Femur (tissue), 1 donor: ENCODE data around the gene PTGR3.

Experiments
- DNase-seq: peaks from one replicate; pipeline ENCODE4 v3.0.0-alpha.2; 2017

PTGR3 gene

DNA sequence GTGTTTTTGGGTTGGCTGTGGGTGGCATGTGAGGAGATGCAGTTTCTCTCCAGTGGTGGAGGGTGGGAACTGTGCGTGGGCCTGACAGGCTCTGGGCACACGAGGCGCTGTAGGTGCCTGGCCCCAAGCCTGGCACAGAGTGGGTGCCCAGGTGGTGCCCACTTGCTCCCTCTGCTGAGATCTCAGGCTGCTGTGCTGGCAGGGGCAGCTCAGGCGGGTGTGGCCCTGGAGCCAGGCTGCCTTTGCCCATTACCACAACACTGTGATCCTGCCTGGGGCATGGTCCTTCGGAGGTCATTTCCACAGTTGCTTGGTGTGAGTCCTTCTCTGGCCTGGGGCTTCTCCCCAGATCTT lies 22.1 kb upstream of the PTGR3 start:
- DNase-seq, result no peak

DNA sequence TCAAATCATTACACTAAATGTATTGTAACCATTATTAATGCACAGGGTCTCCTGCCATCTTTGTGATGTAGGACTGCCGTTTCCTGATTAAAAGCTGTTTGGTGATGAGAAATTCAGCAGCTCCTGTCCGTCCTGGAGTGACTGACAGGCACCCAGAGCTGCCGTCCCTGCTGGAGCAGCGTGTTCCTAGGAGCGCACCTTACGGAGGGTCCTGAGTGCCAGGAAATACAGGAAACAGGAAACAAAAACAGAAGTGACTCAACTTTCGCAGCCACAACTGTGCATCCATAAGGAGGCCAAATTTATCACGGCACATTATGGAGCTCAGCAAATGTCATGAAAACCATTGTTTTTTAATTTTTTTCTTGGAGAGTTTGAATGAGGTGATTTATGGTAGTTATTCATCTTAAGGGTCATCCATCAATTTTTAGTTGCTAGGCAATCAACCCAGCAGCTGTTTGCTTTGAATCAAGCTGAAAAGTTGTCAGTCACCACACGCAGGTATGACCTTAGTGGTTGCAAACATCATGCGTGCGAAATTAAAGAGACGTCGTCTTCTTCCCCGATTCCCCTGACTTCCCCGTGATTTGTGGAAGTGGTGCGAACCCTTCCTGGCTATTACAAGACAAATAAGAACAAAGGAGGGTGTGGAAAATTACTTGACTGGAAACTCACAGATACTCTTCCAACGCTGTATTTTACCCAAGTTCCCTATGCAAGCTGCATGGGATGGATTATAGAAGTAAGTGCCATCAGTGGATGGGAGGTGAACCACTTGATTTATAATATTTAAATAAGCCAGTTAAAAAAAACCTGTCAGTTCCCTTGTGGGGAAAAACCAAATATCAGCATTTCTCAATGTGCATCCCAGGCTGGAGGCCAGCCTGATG lies 21.5 kb upstream of the PTGR3 start:
- no peak for DNase-seq

- DNase-seq, result no peak
Observed at GRCh38 chr18:75229437-75229836, 20.5 kb upstream of the PTGR3 start.

DNA sequence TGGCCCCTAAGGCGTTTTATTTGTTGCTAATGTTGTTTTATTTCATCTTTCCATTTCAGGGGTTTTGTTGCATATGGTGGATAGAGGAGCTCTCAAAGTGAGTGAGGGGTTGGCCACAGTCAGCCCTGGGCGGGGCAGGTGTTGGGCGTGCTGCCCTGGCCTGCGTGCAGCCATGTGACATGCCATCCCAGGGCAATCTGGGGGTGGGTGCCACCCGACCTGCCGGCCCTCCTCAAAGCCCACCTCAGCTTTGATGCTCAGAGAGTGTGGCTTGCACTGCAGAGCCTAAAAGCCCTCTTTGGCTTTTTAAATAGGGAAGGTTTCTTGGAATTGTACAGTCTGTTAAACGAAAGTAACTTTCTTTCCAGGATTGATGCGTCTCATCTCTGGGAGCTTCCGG lies 20.0 kb upstream of the PTGR3 start:
- no peak for DNase-seq

DNA sequence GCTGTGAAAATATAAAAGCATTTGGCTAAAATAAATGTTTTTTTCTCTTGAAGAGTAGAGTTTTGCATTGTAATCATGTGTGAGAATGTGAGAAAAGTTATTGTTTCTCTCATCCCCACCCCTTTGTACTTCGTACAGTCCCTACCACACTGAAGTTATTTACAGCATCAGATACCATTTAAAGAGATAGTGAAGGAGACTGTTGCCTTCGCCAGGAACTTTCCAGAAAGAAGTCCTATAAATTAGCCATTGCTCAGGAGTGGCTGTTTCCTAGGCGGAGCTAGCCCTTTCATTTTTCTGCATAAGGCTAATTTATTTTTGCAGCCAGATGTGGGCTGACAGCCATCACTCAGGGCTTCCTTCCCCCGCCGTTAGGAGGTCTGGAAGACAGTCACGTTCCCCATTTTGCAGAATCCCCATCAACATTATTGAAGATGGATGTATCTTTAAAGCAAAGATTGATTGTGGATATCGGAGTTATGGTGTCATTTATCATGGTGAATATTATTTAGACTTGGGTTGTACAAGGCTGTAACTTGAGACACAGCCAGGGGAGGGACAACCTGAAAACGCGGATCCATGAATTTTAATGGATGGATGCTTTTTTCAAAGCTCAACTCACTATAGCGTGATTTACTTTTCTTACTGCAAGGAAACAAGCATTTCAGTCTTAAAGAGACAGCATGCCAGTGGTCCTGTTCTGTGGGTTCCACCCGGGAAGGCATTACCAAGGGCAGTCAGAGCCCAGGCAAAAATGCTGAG lies 18.8 kb upstream of the PTGR3 start:
- no peak for DNase-seq

DNA sequence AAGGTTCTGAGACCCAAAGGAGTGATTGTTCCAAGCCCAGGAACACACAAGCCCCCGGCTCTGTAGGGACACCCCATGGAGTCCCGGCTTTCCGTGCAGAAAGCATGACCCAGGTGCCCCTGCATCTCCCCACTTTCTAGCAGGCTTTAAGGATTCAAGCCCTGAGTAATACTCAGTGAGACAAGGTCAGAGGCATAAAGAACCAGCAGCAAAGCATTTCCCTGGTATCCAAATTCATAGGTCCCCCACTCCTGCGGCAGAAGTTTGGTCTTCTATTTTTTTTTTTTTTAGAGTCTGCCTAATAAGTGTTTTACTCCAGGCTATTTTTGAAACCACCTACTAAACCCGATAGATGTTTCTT lies 18.0 kb upstream of the PTGR3 start:
- DNase-seq, result no peak

DNA sequence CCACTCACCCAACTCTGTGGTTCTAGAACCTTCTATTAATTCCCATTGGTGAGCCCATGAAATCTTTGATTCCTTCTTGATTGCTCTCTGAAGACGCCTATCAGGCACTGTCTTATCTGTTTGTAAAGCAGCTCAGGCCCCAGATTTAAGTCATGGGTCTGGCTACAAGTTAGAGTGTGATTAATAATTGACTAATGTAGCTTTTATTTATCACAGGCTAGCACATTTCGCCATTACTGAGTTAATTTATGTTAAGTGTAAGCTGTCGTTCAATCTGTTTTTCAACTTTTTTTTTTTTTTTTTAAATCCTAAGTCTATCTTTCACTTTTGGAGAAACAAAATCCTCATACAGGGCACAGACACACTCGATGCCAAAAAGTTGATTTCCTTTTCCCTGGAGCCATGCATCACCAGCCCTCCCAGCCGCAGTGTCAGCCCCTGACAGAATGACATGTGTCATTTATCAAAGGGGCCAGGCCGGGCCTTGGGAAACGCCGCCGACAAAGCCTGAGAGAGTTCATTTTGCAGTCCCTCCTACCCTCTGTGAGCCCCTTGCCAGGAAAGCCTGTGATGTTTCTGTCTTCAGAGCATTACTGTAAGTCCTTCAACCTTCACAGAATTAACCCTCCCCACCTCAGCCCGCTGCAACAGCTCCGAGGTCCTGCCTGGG lies 17.5 kb upstream of the PTGR3 start:
- DNase-seq, result no peak

- DNase-seq, result no peak
Observed at GRCh38 chr18:75223687-75224347, 14.9 kb upstream of the PTGR3 start.

- no peak for DNase-seq
Observed at GRCh38 chr18:75222407-75222806, 13.5 kb upstream of the PTGR3 start.

DNA sequence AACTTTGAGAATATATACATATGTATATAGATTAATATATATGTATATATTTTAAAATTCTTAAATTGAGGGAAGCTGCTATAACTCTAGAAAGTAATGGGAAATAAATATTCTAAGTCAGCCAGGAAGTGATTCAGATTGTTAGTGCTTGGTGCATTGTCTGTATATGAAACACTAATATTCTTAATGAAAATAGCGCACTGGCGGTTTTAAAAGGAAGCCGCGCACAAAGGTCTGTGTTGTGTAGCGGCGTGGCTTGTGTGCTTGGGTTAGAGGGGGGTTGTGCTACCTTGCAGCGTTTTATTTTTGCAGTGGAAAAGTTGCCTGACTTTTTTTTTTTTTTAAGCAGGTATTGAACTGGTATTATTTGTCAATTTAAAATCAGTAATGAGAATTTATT lies 13.0 kb upstream of the PTGR3 start:
- no peak for DNase-seq

GRCh38 chr18:75221397-75221796 lies 12.5 kb upstream of the PTGR3 start:
- no peak for DNase-seq

- no peak for DNase-seq
Observed at GRCh38 chr18:75220551-75221355, 11.8 kb upstream of the PTGR3 start.

GRCh38 chr18:75219745-75220375 lies 10.9 kb upstream of the PTGR3 start:
- DNase-seq, result no peak

DNA sequence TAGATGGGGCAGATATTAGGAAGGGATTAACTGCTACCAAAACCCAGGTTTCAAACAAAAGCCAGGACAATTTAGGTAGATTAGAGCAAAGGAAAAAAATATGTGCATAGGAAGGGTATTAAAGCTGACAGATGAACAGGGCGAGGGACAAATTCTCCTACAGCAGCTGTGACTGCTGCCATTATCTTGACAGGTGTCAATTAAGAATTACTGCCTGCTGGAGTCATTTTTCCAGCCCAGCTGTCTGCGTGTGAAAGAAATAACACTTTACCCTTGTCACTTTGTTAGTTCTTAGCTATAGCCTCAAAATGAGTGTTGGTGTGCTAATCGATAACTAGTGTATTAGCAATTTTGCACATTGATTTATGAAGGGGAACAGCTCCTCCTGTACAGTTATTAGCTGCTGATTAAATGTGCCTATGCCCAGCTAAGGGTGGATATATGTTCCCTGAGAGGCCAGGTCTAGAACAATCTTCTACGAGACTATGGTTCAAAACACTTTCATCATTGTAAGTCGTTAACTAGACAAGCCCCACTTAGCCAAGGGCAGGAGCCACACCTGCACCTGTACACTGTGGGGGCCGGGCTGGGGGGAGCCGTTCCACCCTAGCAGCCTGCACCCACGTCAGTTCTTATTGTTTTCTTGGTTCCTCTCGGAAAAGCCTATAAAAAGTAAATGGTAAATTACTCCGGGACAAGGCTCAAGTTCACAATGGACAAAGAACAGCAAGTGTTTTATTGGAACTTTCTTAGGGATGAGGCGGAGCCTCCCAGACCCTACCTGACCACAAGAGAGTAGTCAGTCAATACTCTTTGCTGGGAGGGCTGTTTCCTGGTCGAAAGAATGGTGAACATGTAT lies 9.4 kb upstream of the PTGR3 start:
- DNase-seq, result no peak

DNA sequence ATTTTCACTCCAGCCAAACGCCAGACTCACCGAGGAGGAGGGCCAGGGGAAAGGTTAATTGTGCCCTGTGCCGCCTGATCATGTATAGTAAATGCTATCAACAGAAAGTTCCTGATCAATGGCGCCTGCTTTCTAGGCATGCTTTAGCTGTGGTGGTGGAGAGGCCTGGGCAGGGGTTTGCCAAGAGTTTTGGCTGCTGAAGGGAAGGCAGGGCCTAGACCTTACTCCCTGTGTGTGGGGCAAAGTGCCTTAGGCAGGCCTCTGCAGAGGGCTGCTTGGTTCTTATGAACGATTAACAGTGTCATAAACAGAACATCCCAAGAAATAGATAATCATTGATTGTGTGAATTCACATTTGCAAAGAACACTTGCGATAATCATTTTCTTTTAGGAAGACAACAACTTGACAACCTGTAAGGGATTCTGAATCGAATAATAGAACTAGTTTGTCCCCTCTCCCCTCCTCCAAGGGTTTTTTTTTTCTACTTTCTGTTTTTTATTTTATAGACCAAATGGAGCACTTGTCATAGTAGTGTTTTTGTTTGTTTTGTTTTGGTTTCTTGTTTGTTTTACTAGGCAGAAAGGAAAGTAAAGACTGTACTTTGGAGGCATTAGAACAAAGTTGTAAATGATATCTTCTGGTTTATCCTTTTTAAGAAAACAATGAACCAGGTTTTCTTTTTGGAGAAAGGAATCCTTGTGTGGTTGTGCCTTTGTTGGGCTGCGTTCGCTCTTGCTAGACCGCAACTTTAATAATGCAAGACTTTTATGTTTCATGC lies 8.2 kb upstream of the PTGR3 start:
- no peak for DNase-seq

DNA sequence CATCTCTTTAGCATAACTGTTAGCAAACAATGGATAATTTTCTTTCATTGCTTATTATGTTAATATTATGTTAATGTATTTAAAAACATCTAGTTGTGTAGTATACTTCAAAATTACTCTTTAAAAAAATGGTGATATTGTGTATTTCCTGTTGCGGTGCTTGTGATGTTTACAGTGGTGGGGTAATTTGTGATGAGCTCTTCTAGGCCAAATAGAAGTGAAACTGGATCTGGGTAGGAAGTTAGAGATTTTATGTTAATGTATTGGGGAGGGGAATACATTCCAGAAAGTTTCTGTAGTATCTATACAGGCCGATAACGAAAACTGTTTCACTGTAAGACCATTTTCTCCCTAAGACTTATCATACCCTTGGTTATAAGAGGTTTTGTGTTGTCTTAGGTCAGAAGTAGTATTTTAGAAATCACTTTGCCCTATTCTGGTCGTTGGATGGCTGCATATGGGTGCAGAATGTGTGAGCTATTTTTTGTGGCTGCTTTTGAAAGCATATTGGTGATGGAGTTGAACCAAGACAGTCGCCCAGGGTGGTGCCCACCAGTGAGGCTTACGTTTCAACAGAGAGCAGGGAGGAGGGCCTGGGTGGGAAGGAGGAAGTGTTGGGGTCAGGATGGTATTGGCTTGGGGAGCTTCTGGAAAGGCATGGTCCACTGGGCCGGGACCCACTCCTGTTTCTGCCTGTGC lies 7.4 kb upstream of the PTGR3 start:
- no peak for DNase-seq

GRCh38 chr18:75215663-75216062 lies 6.7 kb upstream of the PTGR3 start:
- no peak for DNase-seq

DNA sequence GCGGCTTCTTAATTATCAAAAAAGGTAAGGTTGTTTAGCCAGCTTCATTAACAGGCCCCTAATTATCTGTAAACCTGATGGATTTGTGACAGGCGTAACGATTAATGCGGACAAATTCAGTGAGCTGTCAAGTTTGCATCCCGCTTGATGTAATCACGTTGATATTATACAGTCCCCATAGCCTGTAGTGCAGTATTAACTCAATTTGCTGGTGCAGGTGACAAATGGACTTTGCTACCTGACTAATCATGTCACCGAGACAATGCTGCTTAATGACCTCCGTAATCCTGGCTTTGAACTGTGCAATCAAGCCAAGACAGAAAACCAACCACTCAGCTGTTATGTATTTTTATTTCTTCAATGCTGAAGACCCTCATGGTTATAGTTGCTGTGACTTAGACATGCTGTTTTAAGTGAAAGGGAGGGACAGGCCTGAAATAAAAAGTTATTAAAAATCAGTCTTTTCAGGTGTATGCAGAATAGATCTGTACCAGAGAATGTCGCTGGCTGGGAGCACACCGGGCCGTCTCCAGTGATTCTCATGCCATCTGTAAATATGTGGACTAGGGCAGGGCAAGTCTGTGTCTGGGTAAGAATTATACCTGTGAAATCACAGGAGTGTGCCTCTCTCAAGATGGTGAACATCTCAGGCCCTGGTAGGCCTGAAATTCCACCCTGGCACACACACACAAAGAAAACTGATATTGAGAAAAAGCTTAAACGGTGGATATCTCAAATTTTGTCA lies 6.0 kb upstream of the PTGR3 start:
- no peak for DNase-seq

DNA sequence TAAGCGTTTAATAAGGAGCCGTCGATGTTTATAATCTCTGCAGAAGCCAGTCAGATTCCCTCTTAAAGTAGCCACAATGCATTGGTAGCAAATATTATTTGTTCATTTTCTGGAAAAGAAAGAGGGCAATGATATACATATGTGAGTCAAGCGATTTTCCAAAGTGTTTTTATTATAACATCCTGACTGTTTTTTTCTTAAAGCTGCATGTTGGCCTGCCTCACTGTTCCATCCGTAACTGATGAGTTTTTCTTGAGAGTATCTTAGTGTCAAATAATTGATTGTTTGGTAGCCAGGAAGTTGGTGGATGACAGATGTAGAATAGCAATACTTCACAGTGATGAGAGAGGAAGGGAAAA lies 5.4 kb upstream of the PTGR3 start:
- no peak for DNase-seq
